Calu3 (cell line): ENCODE measurements around the gene DPYD. TPM values are rescaled to one million over a fixed set of nuclear protein-coding genes. Genes with fewer than 3 reads are reported as not detected.
A peak's percentile ranks its signal among the peaks of the same experiment; 100 is the strongest.

Source experiments
- BruUV-seq: library from RNA; stranded (reverse); fragments of 400-500 nt; replicated peaks from 2 replicates; lab custom pipeline; 2021; lab: Mats Ljungman, UMichigan
- CTCF ChIA-PET: fragments of 300-600 bp; sonication (Branson Sonifier 250); formaldehyde crosslinking; loops from one replicate; lab custom pipeline; 2022; ENCODE audit warnings: antibody characterized with exemption; lab: Charles Lee
- DNase-seq: peaks from one replicate; pipeline ENCODE4 v3.0.0; 2022
- H3K27ac Mint-ChIP-seq: one replicate; pipeline ENCODE4 v1.8.0; 2022; ENCODE audit warnings: mixed read lengths; ENCODE audit not compliant: unreplicated experiment
- H3K27me3 Mint-ChIP-seq: one replicate; pipeline ENCODE4 v1.8.0; 2022; ENCODE audit warnings: mixed read lengths; ENCODE audit not compliant: unreplicated experiment
- H3K36me3 Mint-ChIP-seq: one replicate; pipeline ENCODE4 v1.8.0; 2022; ENCODE audit warnings: mild to moderate bottlenecking, moderate library complexity, mixed read lengths; ENCODE audit not compliant: insufficient read depth, unreplicated experiment
- H3K4me1 Mint-ChIP-seq: one replicate; pipeline ENCODE4 v1.8.0; 2022; ENCODE audit warnings: mild to moderate bottlenecking, low read depth, mixed read lengths; ENCODE audit not compliant: unreplicated experiment
- H3K4me3 Mint-ChIP-seq: one replicate; pipeline ENCODE4 v1.8.0; 2022; ENCODE audit warnings: mild to moderate bottlenecking, low read depth, moderate library complexity, mixed read lengths; ENCODE audit not compliant: unreplicated experiment
- H3K9me3 Mint-ChIP-seq: one replicate; pipeline ENCODE4 v1.8.0; 2022; ENCODE audit warnings: low read depth, mixed read lengths; ENCODE audit not compliant: unreplicated experiment
- CTCF ChIP-seq: fragments of 200-600 bp; IDR thresholded peaks from one replicate; pipeline ENCODE4 v1.8.0; 2022; ENCODE audit warnings: antibody characterized with exemption; ENCODE audit not compliant: unreplicated experiment
- intact Hi-C: fragments of 100-400 bp; cut with micrococcal nuclease; formaldehyde crosslinking; loops from one replicate; pipeline ENCODE4 v1.10.0; 2022; ENCODE audit not compliant: unreplicated experiment
- total RNA-seq: library from RNA; stranded (reverse); gene quantifications from 2 replicates; pipeline ENCODE4 v1.2.3, GENCODE V29; 2022

DPYD gene
- total RNA-seq, 1 experiment from 2014 or later, result 15.6 TPM

- Mint-ChIP-seq H3K4me1 (no peaks in the 10 kb centered on the region), H3K27me3 (no peaks in the 10 kb centered on the region), H3K27ac (no peak overlapping the region), H3K9me3 (no peaks in the 10 kb centered on the region), H3K36me3 (no peaks in the 10 kb centered on the region), H3K4me3 (no peak overlapping the region)
- intact Hi-C loops, result no loop called here
- CTCF ChIA-PET, result interaction anchor here (0.7 kb wide), 2 partner anchors 84 to 250 kb away, joined by 4 to 6 read pairs; no protein-coding TSS in a partner anchor
- no peak for DNase-seq
- TF ChIP-seq CTCF, result no peak
- BruUV-seq, result no TSS peak
These were observed 719.2 kb downstream of the DPYD start for GRCh38 chr1:97201641-97202040.

- BruUV-seq, result no TSS peak
- no peaks in the 10 kb centered on the region for H3K36me3 Mint-ChIP-seq
- no peaks in the 10 kb centered on the region for H3K27me3 Mint-ChIP-seq
- TF ChIP-seq CTCF, result no peak
- no peak overlapping the region for H3K4me3 Mint-ChIP-seq
- DNase-seq, result no peak
- H3K9me3 Mint-ChIP-seq, result no peaks in the 10 kb centered on the region
- H3K4me1 Mint-ChIP-seq, result no peaks in the 10 kb centered on the region
- intact Hi-C loops, result no loop called here
- CTCF ChIA-PET, result no interaction called here
- H3K27ac Mint-ChIP-seq, result no peak overlapping the region
These were observed 720.2 kb downstream of the DPYD start for GRCh38 chr1:97200595-97200994.

- CTCF ChIA-PET, result no interaction called here
- no TSS peak for BruUV-seq
- H3K9me3 Mint-ChIP-seq, result no peaks in the 10 kb centered on the region
- no peaks in the 10 kb centered on the region for H3K36me3 Mint-ChIP-seq
- TF ChIP-seq CTCF, result no peak
- H3K27ac Mint-ChIP-seq, result no peak overlapping the region
- no peak for DNase-seq
- peaks cover 8% of the 10 kb centered on the region for H3K4me1 Mint-ChIP-seq
- no peaks in the 10 kb centered on the region for H3K27me3 Mint-ChIP-seq
- intact Hi-C loops, result no loop called here
- no peak overlapping the region for H3K4me3 Mint-ChIP-seq
These were observed 723.9 kb downstream of the DPYD start for GRCh38 chr1:97196825-97197516.

- peak; percentile 50 for DNase-seq
- CTCF ChIA-PET, result interaction anchor here (1.0 kb wide), 1 partner anchor 332 kb away, joined by 11 read pairs; no protein-coding TSS in a partner anchor
- no peaks in the 10 kb centered on the region for H3K9me3 Mint-ChIP-seq
- H3K36me3 Mint-ChIP-seq, result no peaks in the 10 kb centered on the region
- BruUV-seq, result no TSS peak
- no peak for TF ChIP-seq CTCF
- H3K27me3 Mint-ChIP-seq, result no peaks in the 10 kb centered on the region
- peak overlapping the region; percentile 56 for H3K27ac Mint-ChIP-seq
- intact Hi-C loops, result loop anchor here (2.0 kb wide), 1 partner anchor 86 kb away; no protein-coding TSS in a partner anchor
- H3K4me1 Mint-ChIP-seq, result peaks cover 18% of the 10 kb centered on the region
- H3K4me3 Mint-ChIP-seq, result peak overlapping the region; percentile 12
These were observed 727.8 kb downstream of the DPYD start for GRCh38 chr1:97192872-97193572.
